GM12878 (cell line): ENCODE results near the gene HCFC1. TPM values are rescaled to one million over a fixed set of nuclear protein-coding genes. Genes with fewer than 3 reads are reported as not detected.
A peak's percentile ranks its signal among the peaks of the same experiment; 100 is the strongest.

Experiments
- ATAC-seq: fragments of 200-7000 bp; cut with Tn5 transposase; 3 replicates; pipeline ENCODE4 v1.9.1; 2020; ENCODE audit warnings: mild to moderate bottlenecking, moderate library complexity
- BruUV-seq: library from RNA; stranded (reverse); fragments of 400-500 nt; replicated peaks from 2 replicates; lab custom pipeline; 2021; lab: Mats Ljungman, UMichigan
- CTCF ChIA-PET: fragments of 300-600 bp; sonication (Branson Sonifier 250); formaldehyde crosslinking; extraction: SDS; loops from one replicate; lab custom pipeline; 2021; ENCODE audit warnings: inconsistent platforms; lab: Yijun Ruan, JAX
- POLR2A ChIA-PET: fragments of 350-600 bp; formaldehyde crosslinking; extraction: SDS; loops from one replicate; lab custom pipeline; 2021; ENCODE audit warnings: inconsistent platforms; lab: Charles Lee
- RAD21 ChIA-PET: fragments of 300-600 bp; sonication (Branson Sonifier 250); formaldehyde crosslinking; loops from one replicate; lab custom pipeline; 2023; ENCODE audit warnings: antibody characterized with exemption; ENCODE audit not compliant: unreplicated experiment; lab: Charles Lee
- SMC1A ChIA-PET: fragments of 300-600 bp; sonication (Branson Sonifier 250); formaldehyde crosslinking; loops from one replicate; lab custom pipeline; 2023; ENCODE audit not compliant: unreplicated experiment, uncharacterized antibody; lab: Charles Lee
- DNase-seq: peaks from one replicate; pipeline ENCODE4 v3.0.0-alpha.2; 2011; ENCODE audit warnings: low read depth, low spot score
- FAIRE-seq: peaks from 3 replicates; lab custom pipeline; 2011; peaks lifted over from hg19 to GRCh38; lab: Jason Lieb, UNC
- H2AFZ ChIP-seq: 2 replicates; pipeline ENCODE4 v1.6.0; 2011; ENCODE audit warnings: low read depth, low read length, control low read depth; ENCODE audit not compliant: control insufficient read depth
- H3K27ac ChIP-seq: 2 replicates; pipeline ENCODE4 v1.5.1; 2011; ENCODE audit warnings: control low read depth; ENCODE audit not compliant: control insufficient read depth, insufficient read depth
- H3K27me3 ChIP-seq, 2 experiments: replicated peaks in 1 of 2; 2 replicates each; pipeline versions ENCODE4 v1.6.0 to v1.6.1; 2011; ENCODE audit warnings: low read length in 1 of 2; ENCODE audit not compliant: control insufficient read depth in 2 of 2, insufficient read depth in 2 of 2
- H3K36me3 ChIP-seq, 2 experiments: 2 replicates each; pipeline ENCODE4 v1.5.1; 2011; ENCODE audit warnings: low read length in 1 of 2; ENCODE audit not compliant: control insufficient read depth in 2 of 2, insufficient read depth in 2 of 2
- H3K4me1 ChIP-seq: 2 replicates; pipeline ENCODE4 v1.6.1; 2011; ENCODE audit warnings: mild to moderate bottlenecking, low read length, moderate library complexity, mixed read lengths; ENCODE audit not compliant: control insufficient read depth, insufficient read depth
- H3K4me2 ChIP-seq: 2 replicates; pipeline ENCODE4 v1.6.0; 2011; ENCODE audit warnings: control low read depth; ENCODE audit not compliant: control insufficient read depth, insufficient read depth
- H3K4me3 ChIP-seq: fragments of 200-600 bp; sonication (generic); 2 replicates; pipeline ENCODE4 v1.5.1; 2016
- H3K79me2 ChIP-seq: 2 replicates; pipeline ENCODE4 v1.6.0; 2011; ENCODE audit warnings: low read length; ENCODE audit not compliant: control insufficient read depth, insufficient read depth
- H3K9ac ChIP-seq: 2 replicates; pipeline ENCODE4 v1.8.0; 2011; ENCODE audit warnings: low read length, control low read depth, mixed read lengths; ENCODE audit not compliant: control insufficient read depth, insufficient read depth
- H3K9me3 ChIP-seq: replicated peaks from 3 replicates; pipeline ENCODE4 v1.5.1; 2011; ENCODE audit warnings: mild to moderate bottlenecking, low read length; ENCODE audit not compliant: control insufficient read depth, insufficient read depth
- H4K20me1 ChIP-seq: 2 replicates; pipeline ENCODE4 v1.6.0; 2011; ENCODE audit not compliant: control insufficient read depth, insufficient read depth
- MXI1 ChIP-seq: fragments of 150-350 bp; IDR thresholded peaks from 2 replicates; pipeline ENCODE4 v1.6.1; 2011; ENCODE audit warnings: low read depth, mild to moderate bottlenecking, inconsistent platforms, low read length, improper control_type of control experiment
- NRF1 ChIP-seq: conservative IDR thresholded peaks from 2 replicates; pipeline ENCODE4 v1.6.1; 2011; ENCODE audit warnings: mild to moderate bottlenecking, low read depth, low read length, improper control_type of control experiment
- POLR2AphosphoS5 ChIP-seq: IDR thresholded peaks from 2 replicates; pipeline ENCODE4 v1.6.1; 2011; ENCODE audit warnings: mild to moderate bottlenecking, low read length, inconsistent platforms
- RAD51 ChIP-seq: fragments of 450-650 bp; IDR thresholded peaks from 2 replicates; pipeline ENCODE4 v1.6.1; 2016; ENCODE audit warnings: moderate library complexity, mild to moderate bottlenecking, inconsistent platforms
- SREBF2 ChIP-seq: IDR thresholded peaks from 2 replicates; pipeline ENCODE4 v1.6.1; 2012; ENCODE audit warnings: mild to moderate bottlenecking, low read length
- SRF ChIP-seq, 2 experiments: IDR thresholded peaks; 2 replicates each; pipeline ENCODE4 v1.6.1; 2011; ENCODE audit warnings: low read depth in 2 of 2, low read length in 2 of 2, mild to moderate bottlenecking in 1 of 2, moderate library complexity in 1 of 2
- TCF12 ChIP-seq: IDR thresholded peaks from 2 replicates; pipeline ENCODE4 v1.6.1; 2011; ENCODE audit warnings: low read depth, mild to moderate bottlenecking, low read length
- WRNIP1 ChIP-seq: IDR thresholded peaks from 2 replicates; pipeline ENCODE4 v1.6.1; 2011; ENCODE audit warnings: low read depth, low read length, improper control_type of control experiment, borderline replicate concordance
- ZNF384 ChIP-seq: IDR thresholded peaks from 2 replicates; pipeline ENCODE4 v1.6.1; 2012; ENCODE audit warnings: low read depth, mild to moderate bottlenecking, low read length, improper control_type of control experiment, borderline replicate concordance
- WGBS: methylation state at CpG from one replicate; pipeline ENCODE4 v1.1.6; 2016; ENCODE audit warnings: low lambda C conversion rate; ENCODE audit not compliant: insufficient replicate concordance, insufficient coverage; ENCODE audit errors: missing lambda C conversion rate; 5-methylcytosine and 5-hydroxymethylcytosine counted together
- in situ Hi-C: fragments of 300-500 bp; cut with MboI; formaldehyde crosslinking; loops from 9 replicates; pipeline ENCODE4 v1.14.3; 2018; ENCODE audit warnings: mixed read lengths
- intact Hi-C: fragments of 100-400 bp; cut with micrococcal nuclease; formaldehyde crosslinking; loops from one replicate; pipeline ENCODE4 v1.14.2; 2022; ENCODE audit not compliant: unreplicated experiment
- polyA plus RNA-seq, 11 experiments: library from polyadenylated mRNA; depleted of rRNA in 4 of 11; unstranded in 6 of 11; stranded (reverse) in 5 of 11; fragments of >200 nt; fragmentation: Nextera tagmentation in 4 of 11; fragmentation: Illumina TruSeq in 1 of 11; extraction: Ambion mirVana in 4 of 11; extraction: Trizol in 1 of 11; gene quantifications; 1 replicate in 1 of 11; 2 replicates in 10 of 11; pipeline versions ENCODE4 v1.2.1 to v1.2.3, GENCODE V29; 2011 to 2016; ENCODE audit warnings: inconsistent platforms in 2 of 11, missing spikeins in 2 of 11, low read depth in 1 of 11
- total RNA-seq, 4 experiments: library from RNA; depleted of rRNA in 3 of 4; stranded (reverse); fragments of >200 nt in 3 of 4; fragmentation: Illumina TruSeq in 1 of 4; extraction: Trizol in 1 of 4; gene quantifications; 2 replicates each; pipeline versions ENCODE4 v1.2.1 to v1.2.3, GENCODE V29; 2013 to 2021
- TF ChIP-seq, protein P1 (sequence below): fragments of 450-650 bp; IDR thresholded peaks from 2 replicates; pipeline ENCODE4 v1.6.1; 2017; ENCODE audit warnings: mild to moderate bottlenecking, moderate library complexity
- TF ChIP-seq, protein P2 (sequence below): IDR thresholded peaks from 2 replicates; pipeline ENCODE4 v1.6.1; 2011; ENCODE audit warnings: low read depth, mild to moderate bottlenecking, low read length, moderate library complexity, borderline replicate concordance; ENCODE audit errors: extremely low read depth
- TF ChIP-seq, protein P3 (sequence below): IDR thresholded peaks from 2 replicates; pipeline ENCODE4 v1.6.1; 2012; ENCODE audit warnings: low read depth, low read length, improper control_type of control experiment

Gene HCFC1
- total and polyA plus RNA-seq, 10 of the 15 experiments (the other 5 are each of a cell fraction or from before 2014, with no cell fraction given), result 3.9 to 92.7 (median 23.5) TPM

DNA sequence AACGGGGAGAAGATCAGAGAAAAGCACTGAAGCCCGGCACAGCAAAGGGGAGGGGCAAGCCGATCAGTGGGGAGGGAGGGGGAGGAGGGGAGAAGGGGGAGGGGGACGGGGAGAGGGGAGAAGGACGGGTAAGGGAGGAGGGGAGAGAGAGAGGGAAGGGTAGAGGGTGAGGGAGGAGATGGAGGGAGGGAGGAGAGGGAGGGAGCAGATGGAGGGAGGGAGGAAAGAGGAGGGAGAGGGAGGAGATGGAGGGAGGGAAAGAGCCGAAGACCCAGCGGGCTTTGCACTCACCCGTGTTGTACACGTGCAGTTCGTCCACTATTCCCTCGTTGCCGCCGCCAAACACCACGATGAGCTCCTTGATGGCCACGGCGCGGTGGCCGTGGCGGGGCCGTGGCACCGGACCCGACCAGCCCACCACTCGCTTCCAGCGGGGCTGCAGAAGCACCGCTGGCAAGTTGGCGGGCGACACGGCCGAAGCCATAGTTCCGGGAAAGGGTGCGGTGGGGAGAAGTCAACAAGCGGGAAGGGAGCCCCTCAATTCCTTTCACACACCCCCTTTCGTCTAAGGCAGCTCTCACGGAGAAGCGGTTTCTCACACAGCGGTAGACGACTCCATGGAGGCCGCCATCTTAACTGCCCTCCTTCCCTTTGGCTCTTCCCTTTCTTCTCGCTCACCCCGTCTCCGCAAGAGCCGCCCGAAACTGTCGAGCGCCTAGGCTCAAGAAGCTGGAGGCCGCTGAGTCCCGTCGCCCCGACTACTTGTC is 1.1 kb downstream of the HCFC1 start:
- Histone ChIP-seq H3K4me2 (peak overlapping the region; percentile 38; the same call in 1 of the 2 replicates), H3K36me3 (no peaks in the 10 kb centered on the region; a peak in 1 of 4 replicates), H3K27ac (peak overlapping the region; percentile 99), H4K20me1 (no peaks in the 10 kb centered on the region), H2AFZ (peak overlapping the region; percentile 41), H3K27me3 (no peaks in the 10 kb centered on the region), H3K4me1 (peaks cover 19% of the 10 kb centered on the region), H3K4me3 (peak overlapping the region; percentile 95), H3K9ac (peak overlapping the region; percentile 96), H3K9me3 (no peaks in the 10 kb centered on the region), H3K79me2 (peaks cover 72% of the 10 kb centered on the region)
- WGBS, result under 1% methylated on average over 44 of the region's 49 CpGs
- ATAC-seq (peak; percentile 28), FAIRE-seq (peak; percentile 47), DNase-seq (no peak)
- ChIA-PET POLR2A (interaction anchor here (0.5 to 7.9 kb wide), 11 partner anchors 9 to 50 kb away, joined by 3 to 68 read pairs (median 8); partner anchors contain the start of genes ARHGAP4 and IRAK1), SMC1A (interaction anchor here (0.8 to 4.7 kb wide), 6 partner anchors 10 to 50 kb away, joined by 3 to 21 read pairs (median 4); partner anchors contain the start of gene ARHGAP4), RAD21 (interaction anchor here (1.1 to 6.4 kb wide), 9 partner anchors 11 to 50 kb away, joined by 3 to 48 read pairs (median 8); partner anchors contain the start of gene ARHGAP4), CTCF (interaction anchor here (1.1 to 5.9 kb wide), 6 partner anchors 15 to 568 kb away, joined by 3 to 35 read pairs (median 7); no protein-coding TSS in a partner anchor)
- intact Hi-C loops, result loop anchor here (2.0 to 5.0 kb wide), 2 partner anchors 44 to 127 kb away; partner anchors contain the start of genes ARHGAP4 and MECP2
- BruUV-seq, result TSS peak; percentile 64
- in situ Hi-C loops, result no loop called here
- TF ChIP-seq, protein P1, sequence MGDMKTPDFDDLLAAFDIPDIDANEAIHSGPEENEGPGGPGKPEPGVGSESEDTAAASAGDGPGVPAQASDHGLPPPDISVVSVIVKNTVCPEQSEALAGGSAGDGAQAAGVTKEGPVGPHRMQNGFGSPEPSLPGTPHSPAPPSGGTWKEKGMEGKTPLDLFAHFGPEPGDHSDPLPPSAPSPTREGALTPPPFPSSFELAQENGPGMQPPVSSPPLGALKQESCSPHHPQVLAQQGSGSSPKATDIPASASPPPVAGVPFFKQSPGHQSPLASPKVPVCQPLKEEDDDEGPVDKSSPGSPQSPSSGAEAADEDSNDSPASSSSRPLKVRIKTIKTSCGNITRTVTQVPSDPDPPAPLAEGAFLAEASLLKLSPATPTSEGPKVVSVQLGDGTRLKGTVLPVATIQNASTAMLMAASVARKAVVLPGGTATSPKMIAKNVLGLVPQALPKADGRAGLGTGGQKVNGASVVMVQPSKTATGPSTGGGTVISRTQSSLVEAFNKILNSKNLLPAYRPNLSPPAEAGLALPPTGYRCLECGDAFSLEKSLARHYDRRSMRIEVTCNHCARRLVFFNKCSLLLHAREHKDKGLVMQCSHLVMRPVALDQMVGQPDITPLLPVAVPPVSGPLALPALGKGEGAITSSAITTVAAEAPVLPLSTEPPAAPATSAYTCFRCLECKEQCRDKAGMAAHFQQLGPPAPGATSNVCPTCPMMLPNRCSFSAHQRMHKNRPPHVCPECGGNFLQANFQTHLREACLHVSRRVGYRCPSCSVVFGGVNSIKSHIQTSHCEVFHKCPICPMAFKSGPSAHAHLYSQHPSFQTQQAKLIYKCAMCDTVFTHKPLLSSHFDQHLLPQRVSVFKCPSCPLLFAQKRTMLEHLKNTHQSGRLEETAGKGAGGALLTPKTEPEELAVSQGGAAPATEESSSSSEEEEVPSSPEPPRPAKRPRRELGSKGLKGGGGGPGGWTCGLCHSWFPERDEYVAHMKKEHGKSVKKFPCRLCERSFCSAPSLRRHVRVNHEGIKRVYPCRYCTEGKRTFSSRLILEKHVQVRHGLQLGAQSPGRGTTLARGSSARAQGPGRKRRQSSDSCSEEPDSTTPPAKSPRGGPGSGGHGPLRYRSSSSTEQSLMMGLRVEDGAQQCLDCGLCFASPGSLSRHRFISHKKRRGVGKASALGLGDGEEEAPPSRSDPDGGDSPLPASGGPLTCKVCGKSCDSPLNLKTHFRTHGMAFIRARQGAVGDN, result 0 out of 2 replicates have a peak, but pooled peaks have one; percentile 39
- TF ChIP-seq SRF (IDR thresholded peaks at IDR 0.05; ENCODE audit: low read depth in 2 of 2, low read length in 2 of 2), result no peak
- TF ChIP-seq TCF12, result no peak
- TF ChIP-seq ZNF384, result no peak
- TF ChIP-seq, protein P2, sequence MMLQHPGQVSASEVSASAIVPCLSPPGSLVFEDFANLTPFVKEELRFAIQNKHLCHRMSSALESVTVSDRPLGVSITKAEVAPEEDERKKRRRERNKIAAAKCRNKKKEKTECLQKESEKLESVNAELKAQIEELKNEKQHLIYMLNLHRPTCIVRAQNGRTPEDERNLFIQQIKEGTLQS, result no peak
- no peak for TF ChIP-seq NRF1
- no peak for TF ChIP-seq RAD51
- peak; percentile 37; the same call in 1 of the 2 replicates for TF ChIP-seq POLR2AphosphoS5
- TF ChIP-seq WRNIP1, result no peak
- peak; percentile 48; the same call in 1 of the 2 replicates for TF ChIP-seq MXI1
- no peak for TF ChIP-seq SREBF2
- TF ChIP-seq, protein P3, sequence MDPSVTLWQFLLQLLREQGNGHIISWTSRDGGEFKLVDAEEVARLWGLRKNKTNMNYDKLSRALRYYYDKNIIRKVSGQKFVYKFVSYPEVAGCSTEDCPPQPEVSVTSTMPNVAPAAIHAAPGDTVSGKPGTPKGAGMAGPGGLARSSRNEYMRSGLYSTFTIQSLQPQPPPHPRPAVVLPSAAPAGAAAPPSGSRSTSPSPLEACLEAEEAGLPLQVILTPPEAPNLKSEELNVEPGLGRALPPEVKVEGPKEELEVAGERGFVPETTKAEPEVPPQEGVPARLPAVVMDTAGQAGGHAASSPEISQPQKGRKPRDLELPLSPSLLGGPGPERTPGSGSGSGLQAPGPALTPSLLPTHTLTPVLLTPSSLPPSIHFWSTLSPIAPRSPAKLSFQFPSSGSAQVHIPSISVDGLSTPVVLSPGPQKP, result no peak
